CD4-positive, alpha-beta T cell treated with Interleukin-10 for 1 hour (primary cell): Measurements from ENCODE around the gene TXNDC16.
A peak's percentile ranks its signal among the peaks of the same experiment; 100 is the strongest.
"Not testable (repeated sequence)": the region's sequence is repeated elsewhere in the genome, so short reads cannot be mapped to it uniquely, and the experiment has no call there.

Source experiments
- DNase-seq: peaks from one replicate; pipeline ENCODE4 v3.0.0-alpha.2; 2020

The TXNDC16 gene

GRCh38 chr14:52538623-52539022, 13.7 kb downstream of the TXNDC16 start:
- no peak for DNase-seq

- no peak for DNase-seq
Measured at GRCh38 chr14:52536269-52536668, 16.0 kb downstream of the TXNDC16 start.

GRCh38 chr14:52531481-52531880, 20.8 kb downstream of the TXNDC16 start:
- no peak for DNase-seq

GRCh38 chr14:52527052-52527451, 25.3 kb downstream of the TXNDC16 start:
- DNase-seq = no peak

- DNase-seq = no peak
Measured at GRCh38 chr14:52522581-52523345, 29.5 kb downstream of the TXNDC16 start.

- no peak for DNase-seq
Measured at GRCh38 chr14:52522033-52522432, 30.3 kb downstream of the TXNDC16 start.

- DNase-seq = no peak
Measured at GRCh38 chr14:52514046-52514811, 38.1 kb downstream of the TXNDC16 start.

- DNase-seq = no peak
Measured at GRCh38 chr14:52513249-52513648, 39.1 kb downstream of the TXNDC16 start.

- DNase-seq = no peak
Measured at GRCh38 chr14:52494444-52494843, 57.9 kb downstream of the TXNDC16 start.

GRCh38 chr14:52485350-52485960, 66.8 kb downstream of the TXNDC16 start:
- no peak for DNase-seq

- no peak for DNase-seq
Measured at GRCh38 chr14:52481864-52482263, 70.4 kb downstream of the TXNDC16 start.

- peak; percentile 72 for DNase-seq
Measured at GRCh38 chr14:52473557-52473956, 78.7 kb downstream of the TXNDC16 start.

GRCh38 chr14:52472728-52473127, 79.6 kb downstream of the TXNDC16 start:
- no peak for DNase-seq

GRCh38 chr14:52472251-52472650, 80.1 kb downstream of the TXNDC16 start:
- not testable (repeated sequence) for DNase-seq

- no peak for DNase-seq
Measured at GRCh38 chr14:52467515-52468266, 84.6 kb downstream of the TXNDC16 start.

GRCh38 chr14:52464175-52464574, 88.1 kb downstream of the TXNDC16 start:
- no peak for DNase-seq

- DNase-seq = no peak
Measured at GRCh38 chr14:52463375-52463774, 88.9 kb downstream of the TXNDC16 start.

- no peak for DNase-seq
Measured at GRCh38 chr14:52461721-52462120, 90.6 kb downstream of the TXNDC16 start.

- no peak for DNase-seq
Measured at GRCh38 chr14:52458721-52459085, 93.6 kb downstream of the TXNDC16 start.

GRCh38 chr14:52457411-52457810, 94.9 kb downstream of the TXNDC16 start:
- no peak for DNase-seq

- no peak for DNase-seq
Measured at GRCh38 chr14:52455291-52456088, 96.8 kb downstream of the TXNDC16 start.

GRCh38 chr14:52447236-52447635, 105.1 kb downstream of the TXNDC16 start:
- DNase-seq = no peak
